HuH-7.5 (cell line): Measurements from ENCODE around the gene EIF4G1.
"Not testable (repeated sequence)": the region's sequence is repeated elsewhere in the genome, so short reads cannot be mapped to it uniquely, and the experiment has no call there.

Experiments used
- DNase-seq: peaks from one replicate; pipeline ENCODE4 v3.0.0; 2011; ENCODE audit warnings: low spot score

Gene EIF4G1

DNA sequence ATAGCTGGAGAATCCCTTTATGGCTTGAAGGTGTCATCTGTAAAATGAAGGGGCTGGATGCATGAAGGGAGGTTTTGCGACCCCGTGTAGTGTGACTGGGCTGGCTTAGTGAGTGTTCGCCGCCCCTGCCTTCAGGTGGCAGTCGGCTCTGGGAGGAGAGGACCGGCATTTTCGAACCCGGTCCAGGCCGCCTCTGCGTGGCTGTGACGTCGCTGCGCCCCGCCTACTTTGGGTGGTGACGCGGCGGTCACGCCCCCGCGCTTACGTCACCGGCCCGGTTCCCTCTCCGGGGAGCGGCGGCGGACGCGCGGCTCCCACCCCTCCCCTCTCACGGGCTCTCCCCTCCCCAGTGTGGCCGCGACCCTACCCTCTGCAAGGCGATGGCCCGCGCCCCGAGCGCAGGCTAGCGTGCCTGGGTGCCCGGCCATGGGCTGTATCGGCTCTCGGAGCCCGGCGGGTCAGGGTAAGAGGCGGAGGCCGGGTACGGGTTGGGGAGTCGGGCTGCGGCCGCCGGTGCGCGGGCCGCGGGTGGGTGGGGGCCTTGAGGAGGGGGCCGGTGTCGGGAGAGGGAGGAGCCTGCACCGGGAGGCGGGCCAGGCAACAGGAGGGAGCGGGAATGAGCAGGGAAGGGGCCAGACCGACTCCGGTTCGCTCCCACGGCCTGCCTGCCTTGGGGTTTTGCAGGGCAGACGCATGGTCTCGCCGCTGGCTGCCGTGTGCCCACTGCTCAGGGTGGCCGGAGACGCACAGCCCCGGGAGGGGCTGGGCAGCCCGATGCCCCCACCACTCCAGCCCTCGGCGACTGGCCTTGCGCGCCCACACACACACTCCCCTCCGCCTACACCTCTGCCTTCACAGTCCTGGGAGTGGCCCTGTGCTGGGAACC lies 21.5 kb downstream of the EIF4G1 start:
- peak; percentile 75 for DNase-seq

DNA sequence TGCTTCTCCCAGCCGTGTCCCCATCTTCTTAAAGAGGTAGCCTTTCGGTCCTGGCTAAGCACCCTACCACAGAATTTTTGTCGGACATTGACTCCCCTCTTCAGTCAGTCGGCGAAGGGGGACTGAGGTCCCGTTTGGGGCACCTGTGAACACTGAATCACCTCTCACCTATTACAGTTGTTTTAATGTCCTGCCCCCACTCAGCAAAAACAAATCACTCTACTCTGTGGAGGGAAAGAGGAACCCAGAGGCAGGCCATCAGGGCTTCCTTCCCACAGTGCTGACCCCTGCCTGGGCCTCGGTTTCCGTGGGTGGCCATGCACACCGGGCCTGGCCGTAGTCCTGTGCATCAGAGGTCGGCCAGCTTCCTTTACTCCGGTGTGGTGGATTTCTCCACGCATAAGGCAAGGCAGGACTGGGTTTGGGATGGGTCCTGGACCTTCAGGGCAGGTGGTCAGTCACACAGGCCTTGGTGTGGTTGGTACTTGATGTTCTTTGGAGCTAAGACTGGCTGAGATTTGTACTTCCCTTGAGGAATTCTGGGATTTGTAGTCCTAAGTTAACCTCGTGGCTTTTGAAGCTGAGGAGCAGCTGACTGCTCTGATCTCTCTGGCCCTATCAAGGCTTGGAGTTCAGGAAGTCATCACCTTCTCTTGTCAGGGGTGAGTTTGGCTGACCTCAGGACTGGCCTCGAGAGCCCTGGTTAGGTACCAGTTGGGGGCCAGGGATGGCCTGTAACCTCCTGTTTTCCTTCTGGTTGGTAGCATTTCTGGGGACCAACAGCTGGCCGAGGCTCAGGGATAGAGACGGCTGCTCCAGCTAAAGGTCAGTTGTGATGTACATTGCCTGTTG lies 22.4 kb downstream of the EIF4G1 start:
- peak; percentile 59 for DNase-seq

DNA sequence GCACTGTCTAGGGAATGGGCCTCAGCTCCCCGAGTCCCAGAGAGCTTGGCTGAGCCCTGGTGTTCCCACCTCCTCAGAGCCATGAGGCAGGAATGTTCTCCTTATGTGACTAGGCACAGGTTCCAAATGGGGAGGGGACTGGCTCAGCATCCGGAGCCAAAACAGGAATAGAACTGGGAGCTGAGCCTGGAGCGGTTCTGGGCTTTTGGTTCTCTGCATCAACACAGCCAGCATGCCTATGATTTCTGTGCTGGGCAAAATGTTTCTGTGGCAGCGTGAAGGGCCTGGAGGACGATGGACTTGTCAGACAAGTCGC lies 23.0 kb downstream of the EIF4G1 start, which contains the start of gene FAM131A:
Gene FAM131A (plus strand): TSS at position 202 of the 316 bp plus-strand sequence. CDS start 31 bp downstream, at position 233.
- no peak for DNase-seq

DNA sequence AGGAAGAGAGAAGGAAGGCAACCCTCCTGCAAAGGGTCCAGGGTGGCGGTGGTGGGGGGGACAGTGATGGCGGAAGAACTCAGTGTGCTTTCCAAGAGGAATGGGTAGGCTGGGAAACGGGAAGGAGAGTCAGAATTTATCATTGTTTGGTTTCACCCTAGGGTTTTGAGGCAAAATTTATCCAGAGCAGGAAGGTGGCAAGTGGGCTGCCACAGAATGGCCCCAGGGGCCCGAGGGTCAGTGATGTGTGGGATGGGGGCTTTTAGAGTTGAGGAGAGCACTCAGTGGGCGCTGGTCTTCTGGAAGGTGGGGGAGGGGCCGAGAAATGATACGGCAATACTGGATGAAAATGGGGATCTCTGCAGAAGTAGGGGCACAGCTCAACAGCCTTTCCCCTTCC lies 23.6 kb downstream of the EIF4G1 start:
- DNase-seq, result no peak

DNA sequence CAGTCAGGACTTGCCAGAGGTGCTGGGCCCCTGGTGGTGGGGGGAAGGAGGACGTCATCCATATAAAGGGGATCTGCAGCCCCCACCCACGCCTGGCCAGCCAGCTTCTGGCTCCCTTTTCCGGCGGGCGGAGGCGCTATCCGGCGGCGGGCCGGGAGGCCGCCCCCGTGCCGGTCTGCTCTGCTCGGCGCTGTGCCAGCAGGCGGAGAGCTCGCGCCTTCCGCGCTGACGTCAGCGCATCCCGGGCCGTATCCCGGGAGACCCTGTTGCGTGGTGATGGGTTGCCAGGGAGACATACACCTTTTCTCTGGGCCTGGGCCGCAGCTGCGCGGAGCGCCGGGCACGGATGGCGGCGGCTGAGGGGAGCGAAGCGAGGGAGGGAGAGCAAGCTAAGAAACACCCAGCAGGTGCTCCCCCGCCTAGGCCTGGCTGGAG lies 24.1 kb downstream of the EIF4G1 start:
- DNase-seq, result no peak

DNA sequence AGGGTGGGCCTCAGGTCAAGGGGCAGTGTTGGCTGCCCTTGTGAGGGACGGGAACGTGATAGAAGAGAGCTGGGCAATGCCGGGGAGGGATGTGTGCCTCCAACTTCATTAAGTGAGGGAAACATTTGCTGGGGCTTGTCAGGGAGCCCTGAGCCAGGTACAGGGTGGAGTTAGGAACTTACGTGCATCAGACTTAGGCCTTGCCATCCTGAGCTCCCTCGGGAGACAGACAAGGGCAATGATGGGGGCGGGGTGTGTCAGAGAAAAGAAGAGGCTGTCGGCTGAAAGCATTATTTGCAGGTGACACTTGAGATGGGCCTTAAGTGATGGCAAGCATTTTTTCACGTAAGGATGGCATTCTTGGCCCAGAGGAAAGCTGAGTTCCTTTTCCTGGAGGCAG lies 24.6 kb downstream of the EIF4G1 start:
- DNase-seq, result no peak

DNA sequence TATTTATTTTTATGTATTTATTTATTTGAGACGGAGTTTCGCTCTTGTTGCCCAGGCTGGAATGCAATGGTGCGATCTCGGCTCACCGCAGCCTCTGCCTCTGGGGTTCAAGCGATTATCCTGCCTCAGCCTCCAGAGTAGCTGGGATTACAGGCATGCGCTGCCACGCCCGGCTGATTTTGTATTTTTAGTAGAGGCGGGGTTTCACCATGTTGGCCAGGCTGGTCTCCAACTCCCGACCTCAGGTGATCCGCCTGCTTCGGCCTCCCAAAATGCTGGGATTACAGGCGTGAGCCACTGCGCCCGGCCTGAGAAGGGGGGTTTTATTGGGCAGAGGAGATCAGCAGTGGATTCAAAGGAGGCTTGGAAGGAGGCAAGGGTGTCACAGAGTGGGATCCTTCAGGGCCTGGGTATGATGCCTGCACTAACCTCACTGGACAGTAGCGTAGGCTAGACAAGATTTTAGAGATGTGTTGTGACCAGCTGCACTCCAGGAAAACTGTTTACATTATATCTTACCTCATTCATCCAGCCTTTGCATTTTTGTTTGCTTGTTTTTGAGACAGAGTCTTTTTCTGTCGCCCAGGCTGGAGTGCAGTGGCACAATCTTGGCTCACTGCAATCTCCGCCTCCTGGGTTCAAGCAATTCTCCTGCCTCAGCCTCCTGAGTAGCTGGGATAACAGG lies 25.2 kb downstream of the EIF4G1 start:
- DNase-seq, result not testable (repeated sequence)

DNA sequence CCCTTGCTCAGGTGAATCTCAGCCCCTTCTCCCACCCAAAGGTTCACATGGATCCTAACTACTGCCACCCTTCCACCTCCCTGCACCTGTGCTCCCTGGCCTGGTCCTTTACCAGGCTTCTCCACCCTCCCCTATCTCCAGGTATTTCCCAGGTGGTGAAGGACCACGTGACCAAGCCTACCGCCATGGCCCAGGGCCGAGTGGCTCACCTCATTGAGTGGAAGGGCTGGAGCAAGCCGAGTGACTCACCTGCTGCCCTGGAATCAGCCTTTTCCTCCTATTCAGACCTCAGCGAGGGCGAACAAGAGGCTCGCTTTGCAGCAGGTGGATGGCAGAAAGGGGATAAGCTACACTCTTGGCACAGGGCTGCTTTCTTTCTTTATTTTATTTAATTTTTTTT lies 27.5 kb downstream of the EIF4G1 start:
- no peak for DNase-seq

DNA sequence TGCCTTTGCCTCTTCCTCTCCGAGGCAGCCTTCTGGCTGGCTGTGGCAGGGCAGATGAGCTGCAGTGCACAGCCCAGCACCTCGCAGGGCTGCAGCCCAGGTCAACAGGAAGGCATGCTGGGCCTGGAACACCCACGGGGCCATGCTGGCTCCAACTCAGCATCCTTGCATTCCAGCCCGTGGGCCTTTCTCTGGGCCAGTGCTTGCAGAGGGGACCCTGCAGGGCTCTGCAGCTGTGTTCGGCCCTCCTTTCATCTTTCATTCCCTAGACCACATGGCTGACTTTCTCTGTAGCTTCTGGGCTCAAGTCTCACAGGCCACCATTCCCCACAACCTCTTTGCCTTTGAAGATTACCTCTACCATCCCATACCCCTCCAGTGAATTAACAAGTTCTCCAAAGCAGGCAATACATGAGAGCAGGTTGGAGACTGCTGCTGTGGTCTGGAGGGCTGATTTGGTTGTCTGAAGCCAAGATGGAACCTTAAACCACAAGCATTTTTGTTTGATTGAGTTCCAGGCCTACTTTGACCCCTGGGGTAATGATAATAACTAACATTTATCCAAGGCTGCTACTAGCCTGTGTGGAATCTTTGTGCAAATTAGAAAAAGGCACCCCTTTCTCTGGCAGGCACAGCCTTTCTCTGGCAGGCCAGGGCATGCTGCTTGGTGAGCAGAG lies 28.9 kb downstream of the EIF4G1 start:
- DNase-seq, result no peak

DNA sequence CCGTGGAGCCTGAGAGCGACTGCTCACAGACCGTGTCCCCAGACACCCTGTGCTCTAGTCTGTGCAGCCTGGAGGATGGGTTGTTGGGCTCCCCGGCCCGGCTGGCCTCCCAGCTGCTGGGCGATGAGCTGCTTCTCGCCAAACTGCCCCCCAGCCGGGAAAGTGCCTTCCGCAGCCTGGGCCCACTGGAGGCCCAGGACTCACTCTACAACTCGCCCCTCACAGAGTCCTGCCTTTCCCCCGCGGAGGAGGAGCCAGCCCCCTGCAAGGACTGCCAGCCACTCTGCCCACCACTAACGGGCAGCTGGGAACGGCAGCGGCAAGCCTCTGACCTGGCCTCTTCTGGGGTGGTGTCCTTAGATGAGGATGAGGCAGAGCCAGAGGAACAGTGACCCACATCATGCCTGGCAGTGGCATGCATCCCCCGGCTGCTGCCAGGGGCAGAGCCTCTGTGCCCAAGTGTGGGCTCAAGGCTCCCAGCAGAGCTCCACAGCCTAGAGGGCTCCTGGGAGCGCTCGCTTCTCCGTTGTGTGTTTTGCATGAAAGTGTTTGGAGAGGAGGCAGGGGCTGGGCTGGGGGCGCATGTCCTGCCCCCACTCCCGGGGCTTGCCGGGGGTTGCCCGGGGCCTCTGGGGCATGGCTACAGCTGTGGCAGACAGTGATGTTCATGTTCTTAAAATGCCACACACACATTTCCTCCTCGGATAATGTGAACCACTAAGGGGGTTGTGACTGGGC lies 30.3 kb downstream of the EIF4G1 start:
- no peak for DNase-seq

DNA sequence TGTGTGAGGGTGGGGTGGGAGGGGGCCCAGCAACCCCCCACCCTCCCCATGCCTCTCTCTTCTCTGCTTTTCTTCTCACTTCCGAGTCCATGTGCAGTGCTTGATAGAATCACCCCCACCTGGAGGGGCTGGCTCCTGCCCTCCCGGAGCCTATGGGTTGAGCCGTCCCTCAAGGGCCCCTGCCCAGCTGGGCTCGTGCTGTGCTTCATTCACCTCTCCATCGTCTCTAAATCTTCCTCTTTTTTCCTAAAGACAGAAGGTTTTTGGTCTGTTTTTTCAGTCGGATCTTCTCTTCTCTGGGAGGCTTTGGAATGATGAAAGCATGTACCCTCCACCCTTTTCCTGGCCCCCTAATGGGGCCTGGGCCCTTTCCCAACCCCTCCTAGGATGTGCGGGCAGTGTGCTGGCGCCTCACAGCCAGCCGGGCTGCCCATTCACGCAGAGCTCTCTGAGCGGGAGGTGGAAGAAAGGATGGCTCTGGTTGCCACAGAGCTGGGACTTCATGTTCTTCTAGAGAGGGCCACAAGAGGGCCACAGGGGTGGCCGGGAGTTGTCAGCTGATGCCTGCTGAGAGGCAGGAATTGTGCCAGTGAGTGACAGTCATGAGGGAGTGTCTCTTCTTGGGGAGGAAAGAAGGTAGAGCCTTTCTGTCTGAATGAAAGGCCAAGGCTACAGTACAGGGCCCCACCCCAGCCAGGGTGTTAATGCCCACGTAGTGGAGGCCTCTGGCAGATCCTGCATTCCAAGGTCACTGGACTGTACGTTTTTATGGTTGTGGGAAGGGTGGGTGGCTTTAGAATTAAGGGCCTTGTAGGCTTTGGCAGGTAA lies 31.1 kb downstream of the EIF4G1 start:
- peak; percentile 91 for DNase-seq

DNA sequence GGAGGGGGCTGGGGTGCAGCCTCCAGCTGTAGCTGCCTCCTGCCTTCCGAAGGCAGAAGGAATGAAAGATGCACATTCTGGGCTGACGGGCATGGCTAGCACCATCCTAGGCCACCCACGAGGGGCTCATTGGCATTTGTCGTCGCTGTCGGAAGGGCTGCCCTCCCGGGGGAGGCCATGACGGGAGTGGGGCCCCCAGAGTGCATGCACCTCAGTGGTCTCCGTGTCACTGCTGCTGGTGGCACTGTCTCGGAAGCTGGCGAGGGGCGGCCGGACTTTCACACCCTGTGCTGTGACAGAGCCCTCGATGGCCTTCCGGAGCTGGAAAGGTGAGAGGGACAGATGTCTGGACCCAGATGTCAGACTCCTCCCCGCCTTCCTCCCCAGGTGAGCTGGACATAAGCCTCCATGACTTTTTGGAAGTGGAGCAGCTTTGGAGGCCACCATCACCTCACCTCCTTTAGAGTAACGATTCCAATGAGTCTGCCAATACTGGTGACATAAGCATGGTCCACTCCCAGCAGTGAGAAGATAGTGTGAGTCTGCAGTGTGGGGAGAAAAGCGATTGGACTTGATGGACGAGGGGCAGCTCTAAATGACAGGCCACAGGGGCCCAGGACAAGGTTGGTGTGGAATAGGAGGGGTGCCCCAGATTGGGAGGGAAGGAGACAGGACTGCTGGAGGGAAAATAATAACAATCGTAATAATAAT lies 32.2 kb downstream of the EIF4G1 start:
- no peak for DNase-seq

DNA sequence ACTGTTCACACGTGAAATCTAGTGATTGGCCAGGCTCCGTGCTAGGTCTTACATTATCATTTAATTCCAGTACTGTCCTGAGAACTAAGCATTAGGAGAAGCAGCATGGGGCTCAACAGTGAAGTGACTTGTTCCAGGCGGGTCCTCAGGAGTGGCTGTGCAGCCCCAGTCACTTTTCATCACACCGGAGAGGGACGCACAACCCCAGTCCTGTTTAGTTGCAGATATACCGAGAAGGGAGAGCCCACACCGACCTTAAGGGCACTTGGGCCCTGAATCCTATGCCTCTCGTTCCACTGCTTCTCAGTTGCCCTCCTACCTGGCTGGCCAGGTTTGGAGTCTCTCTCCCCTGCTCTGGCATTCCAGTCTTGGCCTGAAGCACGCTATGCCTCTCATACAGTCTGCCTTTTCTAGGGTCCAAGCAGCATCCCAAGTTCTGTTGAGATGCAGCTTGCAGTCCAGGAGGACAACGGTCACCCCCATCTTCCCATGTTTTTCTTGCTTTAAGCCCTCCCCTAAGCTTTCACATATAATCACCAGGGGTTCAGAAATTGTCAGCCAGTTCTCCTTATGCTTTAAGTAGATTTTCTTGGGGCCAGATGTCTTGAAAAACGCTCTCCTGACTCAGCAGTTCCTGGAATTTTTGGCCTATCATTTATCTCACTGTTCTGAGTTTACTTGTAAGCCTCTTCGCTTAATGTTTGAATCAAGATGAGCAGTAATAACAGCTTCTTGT lies 33.1 kb downstream of the EIF4G1 start:
- DNase-seq, result no peak

DNA sequence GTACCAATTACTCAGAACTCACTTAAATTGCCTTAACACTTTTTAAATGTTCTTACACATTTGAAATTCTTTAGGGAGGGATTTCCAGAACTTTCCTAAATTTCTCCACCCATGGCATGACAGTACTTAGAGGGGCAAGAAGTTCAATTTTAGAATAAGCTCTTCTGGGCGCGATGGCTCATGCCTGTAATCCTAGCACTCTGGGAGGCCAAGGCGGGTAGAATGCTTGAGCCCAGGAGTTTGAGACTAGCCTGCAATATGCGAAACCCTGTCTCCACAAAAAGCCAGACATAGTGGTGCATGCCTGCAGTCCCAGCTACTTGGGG lies 33.6 kb downstream of the EIF4G1 start:
- DNase-seq, result no peak

DNA sequence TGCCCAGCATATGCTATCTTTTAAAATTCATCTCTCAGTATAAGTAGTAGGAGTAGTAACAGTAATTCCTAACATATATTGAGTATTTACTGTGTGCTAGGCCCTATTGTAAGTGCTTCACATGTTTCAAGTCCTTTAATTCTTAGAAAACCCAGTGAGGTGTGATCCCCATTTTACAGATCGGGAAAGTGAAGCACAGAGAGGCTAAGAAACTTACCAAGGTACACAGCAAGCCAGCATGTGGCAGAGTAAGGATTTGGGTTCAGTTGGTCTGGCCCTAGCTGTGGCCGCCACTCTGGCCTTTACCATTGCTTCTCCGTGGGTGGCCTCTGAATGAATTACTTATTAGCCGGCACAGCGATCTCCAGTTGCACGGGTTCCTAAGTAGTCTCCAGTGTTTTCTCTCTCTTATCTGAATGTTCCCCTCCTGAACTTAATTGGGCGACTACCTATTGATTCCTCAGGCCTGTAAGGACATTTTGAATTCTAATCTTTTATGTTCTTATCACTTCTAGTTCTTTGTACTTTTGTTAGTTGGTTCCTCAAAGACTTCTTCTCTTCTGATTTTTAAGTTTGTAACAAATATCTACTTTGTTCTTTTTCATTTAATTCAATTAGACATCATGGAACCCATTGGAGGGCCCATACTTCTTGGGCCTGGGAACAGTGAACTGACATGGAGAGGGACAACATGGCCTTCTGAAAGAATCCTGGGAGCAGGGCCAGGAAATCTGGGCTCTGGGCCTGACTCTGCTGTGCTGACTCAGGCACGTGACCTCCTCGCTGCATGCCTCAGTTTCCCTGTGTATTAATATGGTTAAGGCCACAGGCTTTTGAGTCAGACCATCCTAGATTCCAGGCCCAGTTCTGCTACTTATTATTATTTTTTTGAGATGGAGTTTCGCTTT lies 35.4 kb downstream of the EIF4G1 start:
- DNase-seq, result no peak

DNA sequence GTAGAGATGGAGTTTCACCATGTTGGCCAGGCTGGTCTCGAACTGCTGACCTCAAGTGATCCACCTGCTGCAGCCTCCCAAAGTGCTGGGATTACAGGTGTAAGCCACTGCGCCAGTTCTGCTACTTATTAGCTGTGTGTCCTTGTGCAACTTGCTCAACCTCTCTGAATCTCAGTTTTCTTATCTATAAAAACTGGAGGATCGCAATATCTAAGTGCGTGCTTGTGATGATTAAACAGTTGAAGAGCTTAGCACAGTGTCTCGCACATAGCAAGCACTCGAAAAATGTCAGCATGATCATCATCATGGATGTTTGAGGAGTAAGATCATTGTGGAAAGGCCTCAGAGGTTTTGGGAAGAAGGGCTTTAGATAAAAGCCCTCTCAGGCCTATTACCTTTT lies 36.2 kb downstream of the EIF4G1 start:
- DNase-seq, result no peak

DNA sequence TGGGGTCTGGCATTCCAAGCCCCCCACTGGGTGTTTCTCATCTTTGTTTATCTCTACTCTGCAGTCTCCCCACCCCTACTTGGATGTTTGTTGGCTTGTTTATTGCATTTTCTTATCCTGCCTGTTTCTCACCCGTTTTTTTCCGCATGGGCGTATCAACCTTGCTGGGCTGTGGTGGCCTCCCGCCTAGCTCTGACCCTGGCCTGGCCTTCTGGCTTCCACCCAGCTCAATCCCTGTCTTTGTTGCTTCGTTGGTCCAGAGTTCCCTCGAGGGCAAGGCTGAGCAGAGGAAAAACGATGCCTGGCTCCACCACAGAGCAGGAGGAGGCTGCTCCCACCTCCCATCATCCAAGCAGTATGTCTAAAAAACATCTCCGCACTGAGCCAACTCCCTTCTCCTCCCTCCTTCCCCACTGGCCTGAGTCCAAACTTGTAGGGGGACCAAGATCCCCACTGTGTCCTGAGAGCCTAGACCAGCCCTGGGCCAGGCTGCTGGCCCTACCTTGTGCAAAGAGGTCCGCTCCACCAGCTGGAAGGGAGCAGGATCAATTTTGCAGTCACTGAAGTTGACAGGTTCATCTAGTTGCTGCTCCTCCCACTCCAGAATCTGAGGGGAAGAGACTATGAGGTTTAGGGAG lies 37.2 kb downstream of the EIF4G1 start:
- DNase-seq, result no peak
